Subcutaneous adipose tissue (tissue), 4 donors: ENCODE measurements around the gene YEATS2. TPM values are rescaled to one million over a fixed set of nuclear protein-coding genes. Genes with fewer than 3 reads are reported as not detected.

Source experiments
- total RNA-seq, 4 donors: library from RNA; depleted of rRNA; stranded (reverse); fragments of >200 nt; gene quantifications; one replicate each; pipeline ENCODE4 v1.1.0, GENCODE V29; 2016
- TF ChIP-seq, protein P1 (sequence below): fragments of 450-650 bp; IDR thresholded peaks from one replicate; pipeline ENCODE4 v1.5.1; 2016; ENCODE audit warnings: low read depth, mild to moderate bottlenecking, control low read depth, antibody characterized with exemption, moderate library complexity

YEATS2 gene
- total RNA-seq, 4 donors from 2014 or later, result 15.5 to 31.3 (median 20.4) TPM

GRCh38 chr3:183808355-183808754, 110.8 kb downstream of the YEATS2 start:
- TF ChIP-seq, protein P1, sequence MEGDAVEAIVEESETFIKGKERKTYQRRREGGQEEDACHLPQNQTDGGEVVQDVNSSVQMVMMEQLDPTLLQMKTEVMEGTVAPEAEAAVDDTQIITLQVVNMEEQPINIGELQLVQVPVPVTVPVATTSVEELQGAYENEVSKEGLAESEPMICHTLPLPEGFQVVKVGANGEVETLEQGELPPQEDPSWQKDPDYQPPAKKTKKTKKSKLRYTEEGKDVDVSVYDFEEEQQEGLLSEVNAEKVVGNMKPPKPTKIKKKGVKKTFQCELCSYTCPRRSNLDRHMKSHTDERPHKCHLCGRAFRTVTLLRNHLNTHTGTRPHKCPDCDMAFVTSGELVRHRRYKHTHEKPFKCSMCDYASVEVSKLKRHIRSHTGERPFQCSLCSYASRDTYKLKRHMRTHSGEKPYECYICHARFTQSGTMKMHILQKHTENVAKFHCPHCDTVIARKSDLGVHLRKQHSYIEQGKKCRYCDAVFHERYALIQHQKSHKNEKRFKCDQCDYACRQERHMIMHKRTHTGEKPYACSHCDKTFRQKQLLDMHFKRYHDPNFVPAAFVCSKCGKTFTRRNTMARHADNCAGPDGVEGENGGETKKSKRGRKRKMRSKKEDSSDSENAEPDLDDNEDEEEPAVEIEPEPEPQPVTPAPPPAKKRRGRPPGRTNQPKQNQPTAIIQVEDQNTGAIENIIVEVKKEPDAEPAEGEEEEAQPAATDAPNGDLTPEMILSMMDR, result no peak

GRCh38 chr3:183809270-183809669, 111.7 kb downstream of the YEATS2 start:
- TF ChIP-seq, protein P1, result no peak

DNA sequence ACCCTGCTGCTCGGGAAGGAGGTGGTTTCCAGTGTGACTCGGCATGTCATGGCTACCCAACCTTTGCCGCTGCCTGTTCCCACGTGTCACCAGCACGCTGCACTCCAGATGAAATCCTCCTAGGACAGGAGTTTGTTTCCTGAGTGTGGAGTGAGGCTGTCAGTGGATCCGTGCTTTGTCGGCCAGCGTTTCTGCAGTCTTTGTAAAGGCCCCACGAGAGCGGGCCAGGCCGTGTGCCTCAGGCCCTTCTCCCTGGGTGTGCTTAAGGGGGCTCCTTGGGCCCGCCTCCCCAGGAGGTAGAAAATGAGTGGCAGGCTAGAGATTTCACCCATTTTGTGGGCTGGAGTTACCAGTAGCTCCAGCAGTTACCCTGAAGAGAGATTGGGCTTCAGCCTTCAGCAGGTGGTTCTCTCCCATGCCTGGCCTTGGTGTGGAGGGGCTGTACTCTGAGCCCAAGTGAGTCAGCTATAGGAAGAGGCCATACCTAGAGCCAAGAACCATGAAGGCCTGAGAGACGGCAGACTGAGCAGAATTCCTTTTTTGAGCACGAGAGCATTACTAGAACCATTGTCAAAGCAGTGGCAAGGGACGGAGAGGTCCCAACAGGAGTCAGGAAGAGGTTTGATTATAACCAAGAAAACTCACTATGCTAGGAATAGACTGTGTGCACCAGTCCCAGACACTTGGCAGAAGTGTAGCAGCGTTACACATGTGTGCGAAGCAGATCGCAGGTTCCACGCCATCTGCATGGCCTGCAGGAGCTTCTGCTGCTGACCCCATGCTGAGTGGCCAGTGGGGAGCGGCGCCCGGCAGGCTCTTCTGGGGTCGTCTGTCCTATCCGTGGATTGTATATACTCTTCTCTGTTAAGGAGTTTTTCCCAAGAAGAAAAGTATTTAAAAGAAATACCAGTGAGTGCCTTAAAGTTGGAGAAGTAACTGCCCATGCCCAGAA, 113.3 kb downstream of the YEATS2 start:
- TF ChIP-seq, protein P1, result no peak

GRCh38 chr3:183811638-183812037, 114.0 kb downstream of the YEATS2 start:
- TF ChIP-seq, protein P1, result no peak

- TF ChIP-seq, protein P1, result no peak
Observed at GRCh38 chr3:183812761-183813445, 115.3 kb downstream of the YEATS2 start.

GRCh38 chr3:183814240-183814639, 116.6 kb downstream of the YEATS2 start:
- TF ChIP-seq, protein P1, result no peak

DNA sequence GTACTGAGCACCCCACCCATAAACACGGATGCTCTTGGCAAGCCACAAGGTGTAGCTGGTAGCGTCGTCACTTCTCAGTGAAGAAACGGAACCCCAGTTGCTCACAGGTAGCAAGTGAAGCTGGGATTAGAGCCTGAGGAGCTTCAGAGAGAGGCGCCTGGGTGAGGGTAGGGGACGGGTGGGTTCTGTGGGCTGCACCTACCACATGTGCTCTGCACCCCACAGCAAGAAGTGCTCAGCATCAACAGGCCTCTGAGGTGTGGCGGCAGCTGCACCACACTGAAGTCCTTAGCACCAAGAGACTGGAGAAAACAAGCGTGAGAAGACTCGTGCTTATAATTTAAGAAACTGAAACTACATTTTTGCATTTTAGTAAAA, 118.0 kb downstream of the YEATS2 start:
- TF ChIP-seq, protein P1, result no peak
